AG09319 (cell line): ENCODE data around the gene MYO18A.

Source experiments
- DNase-seq: peaks from one replicate; pipeline ENCODE4 v3.0.0-alpha.2; 2010; ENCODE audit warnings: low read depth; ENCODE audit errors: extremely low read depth
- TF ChIP-seq, protein P1 (sequence below): IDR thresholded peaks from 2 replicates; pipeline ENCODE4 v1.5.1; 2011; ENCODE audit warnings: low read depth, mild to moderate bottlenecking, inconsistent platforms, low read length, moderate library complexity

The MYO18A gene

DNA sequence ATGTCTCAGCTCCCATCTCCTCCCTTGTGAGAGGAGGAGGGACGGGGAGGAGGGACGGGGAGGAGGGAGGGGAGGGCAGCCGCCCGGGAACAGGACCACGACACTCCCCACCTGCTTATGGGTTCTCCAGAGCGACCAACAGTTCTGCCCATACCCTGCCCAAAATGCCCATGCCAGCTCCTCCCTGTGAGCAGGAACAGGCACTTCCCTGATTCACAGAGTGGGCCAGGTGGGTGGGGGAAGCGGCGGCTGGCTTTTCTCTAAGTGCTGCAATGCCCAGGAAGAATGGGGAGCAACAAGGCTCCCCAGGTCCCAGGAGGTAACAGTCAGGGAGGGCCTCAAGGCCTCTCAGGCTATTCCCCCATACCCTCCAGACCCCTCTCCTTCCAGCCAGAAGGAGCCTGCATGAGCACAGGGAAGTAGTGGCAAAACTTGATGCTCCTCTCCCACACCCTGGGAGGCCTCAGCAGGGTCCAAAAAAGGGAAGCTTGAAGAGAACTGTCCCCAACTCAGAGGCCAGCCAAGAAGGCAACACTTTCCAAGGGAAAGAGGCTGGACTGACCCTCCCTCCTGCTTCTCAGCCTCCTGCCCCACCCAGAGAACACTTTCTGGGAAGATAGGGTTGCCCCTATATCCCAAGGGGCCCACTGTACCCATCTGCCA lies 53.8 kb downstream of the MYO18A start:
- no peak for DNase-seq
- TF ChIP-seq, protein P1, sequence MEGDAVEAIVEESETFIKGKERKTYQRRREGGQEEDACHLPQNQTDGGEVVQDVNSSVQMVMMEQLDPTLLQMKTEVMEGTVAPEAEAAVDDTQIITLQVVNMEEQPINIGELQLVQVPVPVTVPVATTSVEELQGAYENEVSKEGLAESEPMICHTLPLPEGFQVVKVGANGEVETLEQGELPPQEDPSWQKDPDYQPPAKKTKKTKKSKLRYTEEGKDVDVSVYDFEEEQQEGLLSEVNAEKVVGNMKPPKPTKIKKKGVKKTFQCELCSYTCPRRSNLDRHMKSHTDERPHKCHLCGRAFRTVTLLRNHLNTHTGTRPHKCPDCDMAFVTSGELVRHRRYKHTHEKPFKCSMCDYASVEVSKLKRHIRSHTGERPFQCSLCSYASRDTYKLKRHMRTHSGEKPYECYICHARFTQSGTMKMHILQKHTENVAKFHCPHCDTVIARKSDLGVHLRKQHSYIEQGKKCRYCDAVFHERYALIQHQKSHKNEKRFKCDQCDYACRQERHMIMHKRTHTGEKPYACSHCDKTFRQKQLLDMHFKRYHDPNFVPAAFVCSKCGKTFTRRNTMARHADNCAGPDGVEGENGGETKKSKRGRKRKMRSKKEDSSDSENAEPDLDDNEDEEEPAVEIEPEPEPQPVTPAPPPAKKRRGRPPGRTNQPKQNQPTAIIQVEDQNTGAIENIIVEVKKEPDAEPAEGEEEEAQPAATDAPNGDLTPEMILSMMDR: no peak

DNA sequence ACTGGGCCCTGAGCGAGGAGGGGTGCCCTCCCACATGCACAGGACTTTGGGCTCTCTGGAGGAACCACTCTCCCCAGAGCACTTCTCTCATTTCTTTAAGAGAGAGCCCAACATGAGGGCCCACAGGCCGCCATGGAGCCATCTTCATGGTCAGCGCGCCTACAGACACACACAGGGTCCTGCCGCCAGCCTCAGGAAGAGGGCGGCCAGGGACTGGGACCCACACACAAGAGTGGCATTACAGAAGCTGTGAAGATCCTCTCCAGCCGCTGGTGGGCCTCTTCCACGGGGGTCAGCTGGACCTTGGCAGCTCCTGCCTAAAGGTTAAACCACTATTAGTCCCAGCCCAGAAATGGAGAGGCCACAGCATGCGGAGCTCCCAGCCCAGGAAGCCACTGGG lies 54.5 kb downstream of the MYO18A start:
- DNase-seq: no peak
- TF ChIP-seq, protein P1: no peak

DNA sequence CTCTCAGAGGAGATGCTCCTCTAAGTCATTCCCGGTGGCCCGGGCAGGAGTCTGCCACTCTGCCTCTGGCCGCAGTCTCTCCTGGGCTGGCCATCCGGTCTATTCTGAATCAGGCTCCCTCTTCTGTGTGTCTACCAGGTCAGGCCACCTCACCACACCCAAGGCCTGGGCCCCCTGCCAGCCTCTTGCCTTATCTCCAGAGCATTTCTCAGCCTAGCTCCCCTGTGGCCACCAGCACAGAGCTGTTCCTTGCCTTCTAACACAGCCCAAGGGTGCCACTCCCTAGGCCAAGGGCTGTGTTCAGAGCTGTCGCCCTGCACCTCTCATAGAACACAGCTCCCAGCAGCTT lies 55.3 kb downstream of the MYO18A start:
- TF ChIP-seq, protein P1: no peak
- no peak for DNase-seq

DNA sequence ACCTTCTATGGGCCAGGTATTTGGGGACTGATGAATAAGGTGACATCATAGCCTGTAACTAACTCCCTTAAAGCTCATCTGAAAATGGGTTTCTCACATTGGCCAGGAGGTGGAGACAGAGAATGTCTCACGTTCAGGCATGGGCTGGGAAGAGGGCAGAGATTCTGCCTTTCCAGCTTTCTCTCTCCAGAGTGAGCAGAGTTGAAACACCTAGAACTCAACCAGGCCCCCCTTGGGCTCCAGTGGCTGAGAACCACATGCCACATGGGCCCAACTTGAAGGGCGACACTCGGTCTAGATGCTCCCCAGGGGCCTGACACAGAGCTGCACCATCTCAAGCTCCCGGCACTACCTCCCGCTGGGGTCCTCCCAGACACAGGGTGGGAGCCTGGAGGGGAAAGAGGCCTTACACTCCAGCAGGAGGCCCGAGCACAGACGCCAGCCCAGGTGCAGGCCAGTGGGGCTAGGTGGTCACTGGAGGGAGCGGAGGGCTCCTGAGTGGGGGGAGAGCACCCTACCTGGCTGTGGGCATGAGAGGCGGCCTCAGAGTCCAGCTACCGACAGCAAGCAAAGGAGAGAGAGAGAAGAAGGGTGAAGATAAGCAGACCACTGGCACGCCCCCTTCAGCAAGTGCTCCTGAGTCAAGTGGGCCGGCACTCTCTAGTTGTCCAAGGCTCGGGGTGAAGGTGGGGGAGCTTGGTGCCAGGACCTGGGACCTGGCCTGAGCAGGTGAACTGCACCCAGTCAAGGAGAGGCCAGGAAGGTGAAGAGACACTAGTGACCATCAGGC lies 55.9 kb downstream of the MYO18A start:
- no peak for DNase-seq

DNA sequence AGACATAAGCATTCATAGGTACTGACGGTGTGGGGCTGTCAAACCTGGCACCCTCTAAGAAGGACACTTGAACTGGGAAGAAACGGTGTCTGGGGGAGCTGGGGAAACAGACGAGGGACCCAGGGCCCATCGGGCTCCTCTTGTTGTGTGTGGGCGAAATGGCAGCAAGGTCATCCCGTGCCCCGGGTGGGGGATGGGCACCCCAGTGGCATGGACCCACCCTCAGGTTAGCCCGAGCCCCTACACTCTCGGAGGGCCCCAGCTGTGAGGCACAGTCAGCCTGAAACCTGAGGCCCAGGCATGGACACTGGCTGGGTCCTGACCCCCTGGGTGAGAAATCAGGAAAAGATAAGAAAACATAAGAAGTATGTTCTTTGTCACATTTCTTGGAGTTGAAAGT lies 57.1 kb downstream of the MYO18A start:
- no peak for DNase-seq
- TF ChIP-seq, protein P1: no peak

More for the DNA sequence above, 55.9 kb downstream of the MYO18A start:
- TF ChIP-seq, protein P1: peak; percentile 78

DNA sequence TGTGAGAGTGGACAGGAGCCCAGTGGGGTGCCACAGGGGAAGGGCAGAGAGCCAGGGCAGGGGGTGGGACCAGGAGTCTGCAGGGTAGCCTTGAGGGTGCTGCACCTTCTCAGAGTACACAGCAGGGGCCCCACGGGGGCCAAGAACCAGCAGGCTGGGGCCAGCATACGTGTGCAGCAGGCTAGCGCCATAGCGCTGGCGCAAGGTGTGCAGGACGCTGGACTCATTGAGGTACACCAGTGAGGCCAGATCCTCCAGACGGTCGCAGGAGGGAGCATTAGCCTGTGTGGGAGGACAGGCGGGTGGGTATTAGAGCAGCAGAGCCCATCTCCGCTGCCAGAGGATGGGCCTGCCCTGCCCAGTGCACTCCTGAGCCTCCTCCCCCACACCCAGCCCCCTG lies 58.8 kb downstream of the MYO18A start:
- DNase-seq: no peak

DNA sequence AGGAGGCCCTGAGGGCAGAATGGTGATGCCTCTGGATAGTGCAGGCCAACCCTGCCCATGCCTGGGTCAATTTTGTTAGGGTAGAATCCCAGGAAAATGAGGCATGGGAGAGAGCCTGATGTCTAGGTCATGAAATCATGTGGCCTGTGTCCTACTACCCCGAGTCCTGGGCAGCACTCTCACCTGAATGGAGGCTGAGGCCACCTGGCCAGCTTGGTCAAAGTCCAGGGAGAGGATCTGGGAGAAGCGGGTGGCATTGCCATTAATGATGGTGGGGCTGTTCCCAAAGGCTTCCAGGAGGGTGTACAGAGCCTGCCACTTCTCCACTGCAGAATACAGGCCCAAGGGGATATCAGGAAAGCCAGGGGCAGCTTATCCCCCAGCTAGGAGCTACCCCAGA lies 59.8 kb downstream of the MYO18A start:
- no peak for DNase-seq
- TF ChIP-seq, protein P1: no peak

More for the DNA sequence above, 58.8 kb downstream of the MYO18A start:
- TF ChIP-seq, protein P1: no peak
